B cell (primary cell): ENCODE measurements around the gene SDK1.

Experiments
- CTCF ChIP-seq: fragments of 200-600 bp; IDR thresholded peaks from one replicate; pipeline ENCODE4 v1.8.0; 2022; ENCODE audit warnings: antibody characterized with exemption, mild to moderate bottlenecking
- EZH2 ChIP-seq: IDR thresholded peaks from 2 replicates; pipeline ENCODE4 v1.6.1; 2012; ENCODE audit warnings: borderline replicate concordance, low read depth, mild to moderate bottlenecking, moderate library complexity, low read length; ENCODE audit not compliant: insufficient read depth, poor library complexity, severe bottlenecking

- TF ChIP-seq CTCF (no peak), EZH2 (no peak)
These were observed 273.3 kb downstream of the SDK1 start for GRCh38 chr7:3574386-3574785.
